Gastroesophageal sphincter (tissue), 3 donors: Measurements from ENCODE around the gene PAAF1.

Experiments
- CTCF ChIP-seq, 4 experiments: fragments of 200-600 bp in 2 of 4; fragments of 450-650 bp in 2 of 4; sonication (generic) in 1 of 4; IDR thresholded peaks; one replicate each; pipeline ENCODE4 v1.5.1; 2017 to 2019; ENCODE audit warnings: antibody characterized with exemption in 4 of 4, mild to moderate bottlenecking in 2 of 4, moderate library complexity in 2 of 4
- POLR2A ChIP-seq, 2 donors: fragments of 450-650 bp; IDR thresholded peaks; one replicate each; pipeline ENCODE4 v1.6.1; 2017; ENCODE audit warnings: antibody characterized with exemption in 2 of 2, mild to moderate bottlenecking in 2 of 2, moderate library complexity in 1 of 2
- POLR2AphosphoS5 ChIP-seq: sonication (generic); formaldehyde crosslinking; IDR thresholded peaks from one replicate; pipeline ENCODE4 v1.6.1; 2017; ENCODE audit warnings: antibody characterized with exemption

GRCh38 chr11:73888244-73888643 lies 11.4 kb downstream of the PAAF1 start:
- no peak for TF ChIP-seq CTCF (IDR thresholded peaks at IDR 0.05)
- no peak for TF ChIP-seq POLR2A (IDR thresholded peaks at IDR 0.05)
- no peak for TF ChIP-seq POLR2AphosphoS5
